Measurements from ENCODE around the gene C1QTNF6.

DNA sequence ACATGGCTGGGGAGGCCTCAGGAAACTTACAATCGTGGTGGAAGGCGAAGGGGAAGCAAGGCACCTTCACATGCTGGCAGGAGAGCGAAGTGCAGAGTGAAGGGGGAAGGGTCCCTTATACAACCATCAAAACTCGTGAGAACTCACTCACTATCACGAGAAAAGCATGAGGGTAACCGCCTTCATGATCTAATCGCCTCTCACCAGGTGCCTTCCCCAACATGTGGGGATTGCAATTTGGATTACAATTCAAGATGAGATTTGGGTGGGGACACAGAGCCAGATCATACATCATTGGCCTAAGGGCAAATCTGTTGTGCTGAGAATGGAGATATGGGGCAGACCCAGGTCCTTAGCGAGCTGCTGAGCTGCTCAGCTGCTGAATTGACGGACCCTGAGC is 13.1 kb downstream of the C1QTNF6 start:
- TF ChIP-seq, protein P1, sequence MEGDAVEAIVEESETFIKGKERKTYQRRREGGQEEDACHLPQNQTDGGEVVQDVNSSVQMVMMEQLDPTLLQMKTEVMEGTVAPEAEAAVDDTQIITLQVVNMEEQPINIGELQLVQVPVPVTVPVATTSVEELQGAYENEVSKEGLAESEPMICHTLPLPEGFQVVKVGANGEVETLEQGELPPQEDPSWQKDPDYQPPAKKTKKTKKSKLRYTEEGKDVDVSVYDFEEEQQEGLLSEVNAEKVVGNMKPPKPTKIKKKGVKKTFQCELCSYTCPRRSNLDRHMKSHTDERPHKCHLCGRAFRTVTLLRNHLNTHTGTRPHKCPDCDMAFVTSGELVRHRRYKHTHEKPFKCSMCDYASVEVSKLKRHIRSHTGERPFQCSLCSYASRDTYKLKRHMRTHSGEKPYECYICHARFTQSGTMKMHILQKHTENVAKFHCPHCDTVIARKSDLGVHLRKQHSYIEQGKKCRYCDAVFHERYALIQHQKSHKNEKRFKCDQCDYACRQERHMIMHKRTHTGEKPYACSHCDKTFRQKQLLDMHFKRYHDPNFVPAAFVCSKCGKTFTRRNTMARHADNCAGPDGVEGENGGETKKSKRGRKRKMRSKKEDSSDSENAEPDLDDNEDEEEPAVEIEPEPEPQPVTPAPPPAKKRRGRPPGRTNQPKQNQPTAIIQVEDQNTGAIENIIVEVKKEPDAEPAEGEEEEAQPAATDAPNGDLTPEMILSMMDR (IDR thresholded peaks at IDR 0.05) = no peak
- TF ChIP-seq POLR2AphosphoS5 (IDR thresholded peaks at IDR 0.05) (no peak), POLR2A (IDR thresholded peaks at IDR 0.05) (no peak)
